Endothelial cell of umbilical vein (primary cell): Measurements from ENCODE around the gene ALOX15B. TPM values are rescaled to one million over a fixed set of nuclear protein-coding genes. Genes with fewer than 3 reads are reported as not detected.
A peak's percentile ranks its signal among the peaks of the same experiment; 100 is the strongest.

ENCODE experiments used
- BruUV-seq: library from RNA; stranded (reverse); fragments of 400-500 nt; replicated peaks from 2 replicates; lab custom pipeline; 2021; lab: Mats Ljungman, UMichigan
- CTCF ChIA-PET: fragments of 300-600, 350-600 bp; sonication (Branson Sonifier 250); formaldehyde crosslinking; loops from one replicate; lab custom pipeline; 2021; ENCODE audit warnings: antibody characterized with exemption, inconsistent platforms; lab: Charles Lee
- POLR2A ChIA-PET: fragments of 300-600, 350-600 bp; sonication (Branson Sonifier 250); formaldehyde crosslinking; loops from one replicate; lab custom pipeline; 2021; ENCODE audit warnings: antibody characterized with exemption, inconsistent platforms; lab: Charles Lee
- DNase-seq: peaks from one replicate; pipeline ENCODE4 v3.0.0-alpha.2; 2011; ENCODE audit warnings: low read depth, low spot score
- FAIRE-seq: peaks from 2 replicates; lab custom pipeline; 2011; peaks lifted over from hg19 to GRCh38; lab: Jason Lieb, UNC
- H2AFZ ChIP-seq: 2 replicates; pipeline ENCODE4 v1.6.0; 2012; ENCODE audit warnings: low read depth, low read length, control low read depth, inconsistent platforms
- H3K27ac ChIP-seq: 2 replicates; pipeline ENCODE4 v1.5.1; 2011; ENCODE audit warnings: low read depth, mild to moderate bottlenecking, control low read depth, low read length, moderate library complexity; ENCODE audit not compliant: insufficient read depth
- H3K27me3 ChIP-seq, 2 experiments: 2 replicates each; pipeline versions ENCODE4 v1.6.0 to v1.6.1; 2011; ENCODE audit warnings: low read length in 2 of 2, mixed read lengths in 1 of 2; ENCODE audit not compliant: control insufficient read depth in 2 of 2, insufficient read depth in 2 of 2
- H3K36me3 ChIP-seq, 2 experiments: 2 replicates in 1 of 2; 3 replicates in 1 of 2; pipeline ENCODE4 v1.5.1; 2011; ENCODE audit warnings: low read length in 2 of 2, mild to moderate bottlenecking in 1 of 2, moderate library complexity in 1 of 2; ENCODE audit not compliant: control insufficient read depth in 2 of 2, insufficient read depth in 2 of 2; ENCODE audit errors: extremely low read depth in 1 of 2
- H3K4me1 ChIP-seq: 3 replicates; pipeline ENCODE4 v1.5.1; 2011; ENCODE audit warnings: mild to moderate bottlenecking, low read length; ENCODE audit not compliant: control insufficient read depth, insufficient read depth; ENCODE audit errors: extremely low read depth
- H3K4me2 ChIP-seq: 2 replicates; pipeline ENCODE4 v1.6.1; 2011; ENCODE audit warnings: low read length, control low read depth, mixed read lengths; ENCODE audit not compliant: insufficient read depth
- H3K4me3 ChIP-seq, 3 experiments: fragments of 200-600 bp in 1 of 3; sonication (generic), shearing (Covaris generic) in 1 of 3; replicated peaks in 1 of 3; 2 replicates each; pipeline ENCODE4 v1.5.1; 2011 to 2016; ENCODE audit warnings: control low read depth in 3 of 3, low read length in 3 of 3, mild to moderate bottlenecking in 2 of 3, inconsistent platforms in 1 of 3, low read depth in 1 of 3, moderate library complexity in 1 of 3; ENCODE audit not compliant: insufficient read depth in 1 of 3
- H3K79me2 ChIP-seq: 2 replicates; pipeline ENCODE4 v1.6.0; 2012; ENCODE audit warnings: low read length, inconsistent platforms; ENCODE audit not compliant: control insufficient read depth, insufficient read depth
- H3K9ac ChIP-seq: replicated peaks from 2 replicates; pipeline ENCODE3; 2011; ENCODE audit warnings: low read length, control low read depth; ENCODE audit not compliant: insufficient read depth; ENCODE audit errors: extremely low read depth
- H3K9me1 ChIP-seq: replicated peaks from 3 replicates; pipeline ENCODE4 v1.6.0; 2011; ENCODE audit warnings: mild to moderate bottlenecking, low read length; ENCODE audit not compliant: control insufficient read depth, insufficient read depth; ENCODE audit errors: extremely low read depth
- H3K9me3 ChIP-seq: replicated peaks from 2 replicates; pipeline ENCODE4 v1.5.1; 2012; ENCODE audit warnings: low read length, inconsistent platforms; ENCODE audit not compliant: control insufficient read depth, insufficient read depth
- H4K20me1 ChIP-seq: replicated peaks from 2 replicates; pipeline ENCODE3; 2011; ENCODE audit warnings: mild to moderate bottlenecking, low read length; ENCODE audit not compliant: control insufficient read depth, insufficient read depth; ENCODE audit errors: extremely low read depth
- EZH2 ChIP-seq: IDR thresholded peaks from 2 replicates; pipeline ENCODE4 v1.6.1; 2012; ENCODE audit warnings: borderline replicate concordance, low read depth, mild to moderate bottlenecking, moderate library complexity, low read length, inconsistent platforms; ENCODE audit not compliant: severe bottlenecking
- JUN ChIP-seq: IDR thresholded peaks from 2 replicates; pipeline ENCODE4 v1.6.1; 2011; ENCODE audit warnings: borderline replicate concordance, low read depth; ENCODE audit not compliant: insufficient read length, insufficient read depth
- POLR2AphosphoS5 ChIP-seq: IDR thresholded peaks from 2 replicates; pipeline ENCODE4 v1.6.1; 2012; ENCODE audit warnings: low read depth, mild to moderate bottlenecking, control low read depth, low read length, moderate library complexity; ENCODE audit not compliant: insufficient read depth
- dilution Hi-C: fragments of 300-500 bp; cut with MboI; formaldehyde crosslinking; loops from one replicate; pipeline ENCODE4 v1.15.0; 2019; ENCODE audit warnings: low sequenced_read_pairs; ENCODE audit not compliant: extremely low pct_ligation_motif_present
- intact Hi-C: fragments of 100-400 bp; cut with micrococcal nuclease; formaldehyde crosslinking; loops from one replicate; pipeline ENCODE4 v1.10.0; 2022
- polyA plus RNA-seq, 4 experiments: library from polyadenylated mRNA; depleted of rRNA in 3 of 4; stranded (reverse) in 3 of 4; unstranded in 1 of 4; fragments of >200 nt; gene quantifications; 2 replicates each; pipeline versions ENCODE4 v1.2.1 to v1.2.3, GENCODE V29; 2011 to 2012; ENCODE audit warnings: missing spikeins in 1 of 4
- total RNA-seq: library from RNA; stranded (reverse); gene quantifications from 2 replicates; pipeline ENCODE4 v1.2.3, GENCODE V29; 2021
- TF ChIP-seq, protein P1 (sequence below), 2 donors: IDR thresholded peaks; 1 replicate in 1 of 2; 2 replicates in 1 of 2; pipeline ENCODE4 v1.5.1; 2011; ENCODE audit warnings: low read length in 2 of 2, mild to moderate bottlenecking in 2 of 2, moderate library complexity in 2 of 2, control low read depth in 1 of 2, inconsistent platforms in 1 of 2, low read depth in 1 of 2; ENCODE audit not compliant: insufficient read depth in 1 of 2; ENCODE audit errors: extremely low read depth in 1 of 2
- TF ChIP-seq, protein P2 (sequence below): IDR thresholded peaks from 2 replicates; pipeline ENCODE4 v1.6.1; 2011; ENCODE audit not compliant: insufficient read depth, insufficient read length

Gene ALOX15B
- total and polyA plus RNA-seq, 2 donors (not counting 3 experiments of a cell fraction or from before 2014, with no cell fraction given): not detected

DNA sequence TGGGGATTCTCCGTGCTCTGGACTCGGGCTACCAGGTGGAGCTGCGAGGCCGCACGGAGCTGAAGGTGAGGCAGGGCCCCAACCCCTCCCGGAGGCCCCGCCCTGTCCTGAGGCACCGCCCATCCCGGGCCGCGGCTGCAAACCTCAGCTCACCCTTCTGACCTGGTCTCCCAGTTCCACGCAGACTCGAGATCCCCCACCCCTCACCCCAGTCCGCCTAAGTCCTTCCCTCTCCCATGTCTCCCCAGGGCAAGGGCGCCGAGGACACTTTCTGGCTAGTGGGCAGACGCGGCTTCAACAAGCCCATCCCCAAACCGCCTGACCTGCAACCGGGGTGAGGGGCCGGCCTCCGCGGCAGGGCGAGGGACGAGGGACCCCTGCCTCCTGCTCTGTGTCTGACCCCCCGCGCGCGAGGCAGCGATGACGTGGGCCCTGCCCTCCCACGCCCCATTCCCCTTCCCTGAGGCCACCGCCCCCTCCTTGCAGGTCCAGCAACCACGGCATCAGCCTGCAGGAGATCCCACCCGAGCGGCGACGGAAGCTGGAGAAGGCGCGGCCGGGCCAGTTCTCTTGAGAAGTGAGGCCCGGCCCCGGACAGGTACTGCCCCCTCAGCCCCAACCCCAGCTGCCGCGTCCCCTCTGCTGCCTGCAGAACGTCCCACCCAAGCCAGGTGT lies 22.8 kb upstream of the ALOX15B start:
- H4K20me1 ChIP-seq: no peaks in the 10 kb centered on the region
- H3K36me3 ChIP-seq: no peaks in the 10 kb centered on the region
- H3K4me1 ChIP-seq: no peaks in the 10 kb centered on the region
- no peaks in the 10 kb centered on the region for H3K9me3 ChIP-seq
- no peaks in the 10 kb centered on the region for H3K79me2 ChIP-seq
- H3K9me1 ChIP-seq: no peaks in the 10 kb centered on the region
- FAIRE-seq (no peak), DNase-seq (no peak)
- dilution Hi-C loops (no loop called here), intact Hi-C loops (loop anchor here (2.0 kb wide), 1 partner anchor 41 kb away; no protein-coding TSS in a partner anchor)
- POLR2A ChIA-PET: no interaction called here
- no TSS peak for BruUV-seq
- H2AFZ ChIP-seq: peak overlapping the region; percentile 23
- H3K4me2 ChIP-seq: no peak overlapping the region
- peaks cover 6 to 22% of the 10 kb centered on the region in 2 experiments for H3K27me3 ChIP-seq
- H3K4me3 ChIP-seq: no peak overlapping the region
- TF ChIP-seq, protein P1, sequence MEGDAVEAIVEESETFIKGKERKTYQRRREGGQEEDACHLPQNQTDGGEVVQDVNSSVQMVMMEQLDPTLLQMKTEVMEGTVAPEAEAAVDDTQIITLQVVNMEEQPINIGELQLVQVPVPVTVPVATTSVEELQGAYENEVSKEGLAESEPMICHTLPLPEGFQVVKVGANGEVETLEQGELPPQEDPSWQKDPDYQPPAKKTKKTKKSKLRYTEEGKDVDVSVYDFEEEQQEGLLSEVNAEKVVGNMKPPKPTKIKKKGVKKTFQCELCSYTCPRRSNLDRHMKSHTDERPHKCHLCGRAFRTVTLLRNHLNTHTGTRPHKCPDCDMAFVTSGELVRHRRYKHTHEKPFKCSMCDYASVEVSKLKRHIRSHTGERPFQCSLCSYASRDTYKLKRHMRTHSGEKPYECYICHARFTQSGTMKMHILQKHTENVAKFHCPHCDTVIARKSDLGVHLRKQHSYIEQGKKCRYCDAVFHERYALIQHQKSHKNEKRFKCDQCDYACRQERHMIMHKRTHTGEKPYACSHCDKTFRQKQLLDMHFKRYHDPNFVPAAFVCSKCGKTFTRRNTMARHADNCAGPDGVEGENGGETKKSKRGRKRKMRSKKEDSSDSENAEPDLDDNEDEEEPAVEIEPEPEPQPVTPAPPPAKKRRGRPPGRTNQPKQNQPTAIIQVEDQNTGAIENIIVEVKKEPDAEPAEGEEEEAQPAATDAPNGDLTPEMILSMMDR (IDR thresholded peaks at IDR 0.05; ENCODE audit: extremely low read depth in 1 of 2, insufficient read depth in 1 of 2, low read depth in 1 of 2, low read length in 2 of 2): no peak
- TF ChIP-seq JUN (no peak), POLR2AphosphoS5 (no peak), EZH2 (peak; percentile 66)
- TF ChIP-seq, protein P2, sequence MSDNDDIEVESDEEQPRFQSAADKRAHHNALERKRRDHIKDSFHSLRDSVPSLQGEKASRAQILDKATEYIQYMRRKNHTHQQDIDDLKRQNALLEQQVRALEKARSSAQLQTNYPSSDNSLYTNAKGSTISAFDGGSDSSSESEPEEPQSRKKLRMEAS: no peak
- no peak overlapping the region for H3K27ac ChIP-seq
- CTCF ChIA-PET: interaction anchor here (2.2 to 4.5 kb wide), 4 partner anchors 9 to 42 kb away, joined by 6 to 29 read pairs (median 17); no protein-coding TSS in a partner anchor
- H3K9ac ChIP-seq: no peak overlapping the region
